T47D (cell line): ENCODE results near the gene UTS2R.

Experiments used
- DNase-seq, 2 experiments: peaks; one replicate each; pipeline versions ENCODE4 v3.0.0 to v3.0.0-alpha.2; 2011 to 2012; ENCODE audit warnings: low read depth in 1 of 2, low spot score in 1 of 2
- JUND ChIP-seq: IDR thresholded peaks from 2 replicates; pipeline ENCODE4 v1.6.1; 2012; ENCODE audit warnings: low read depth
- in situ Hi-C: cut with HindIII; loops from 2 replicates; pipeline ENCODE4 v1.10.0; 2016; ENCODE audit warnings: low sequenced_read_pairs, low pct_unique_long_range_greater_than_20kb

Gene UTS2R

DNA sequence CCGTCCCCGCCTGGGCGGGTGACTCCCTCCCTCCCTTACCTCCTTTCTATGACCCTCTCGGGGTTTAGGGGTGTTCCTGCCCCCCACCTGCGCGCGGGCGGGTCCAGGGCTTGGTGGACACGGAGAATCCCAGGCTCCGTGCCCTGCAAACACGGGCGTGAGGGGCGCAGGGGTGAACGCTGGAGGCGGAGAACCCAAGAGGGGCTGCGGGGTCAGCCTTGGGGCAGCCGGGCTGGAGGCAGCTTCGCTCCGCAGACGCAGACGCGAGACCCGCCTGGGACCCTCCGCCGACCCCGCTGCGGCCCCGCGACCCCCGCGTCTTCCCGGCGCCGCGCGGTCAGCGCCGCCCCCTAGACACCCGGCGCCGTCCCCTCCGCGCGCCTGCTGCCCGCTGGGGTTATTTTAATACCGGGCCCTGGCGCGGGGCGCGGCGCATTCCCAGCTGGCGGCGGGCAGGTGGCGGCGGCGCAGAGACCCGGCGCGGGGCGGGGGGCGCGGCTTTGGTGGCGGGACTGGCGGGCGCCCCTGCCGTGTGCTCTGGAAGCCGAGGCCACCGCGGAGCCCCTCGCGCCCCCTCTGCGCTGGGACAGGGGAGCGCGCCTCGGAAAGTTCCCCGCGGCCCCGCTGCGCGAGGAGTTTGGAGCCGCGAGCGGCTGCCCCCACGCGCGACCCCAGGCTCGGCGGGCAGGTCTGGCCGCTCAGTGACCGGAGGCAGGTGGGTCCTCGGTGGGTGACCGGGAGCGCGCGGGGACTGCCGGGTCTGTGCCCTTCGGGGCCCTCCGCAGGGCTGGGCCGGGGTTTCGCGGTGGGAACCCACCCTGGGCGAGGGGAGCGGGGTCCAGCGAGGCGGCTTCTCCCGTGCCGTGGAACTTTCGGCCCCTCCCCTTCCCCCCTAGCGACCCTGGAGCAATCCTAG is at the start of gene UTS2R:
Gene UTS2R, plus strand, starts transcription at position 433 of the 916 bp plus-strand sequence. CDS start 2,560 bp downstream, outside the sequence.
- TF ChIP-seq JUND = no peak
- no peak for DNase-seq
- in situ Hi-C loops = no loop called here

- TF ChIP-seq JUND = no peak
- in situ Hi-C loops = no loop called here
- no peak for DNase-seq
These were observed 49.6 kb upstream of the UTS2R start for GRCh38 chr17:82321947-82322466.

- no peak for TF ChIP-seq JUND
- no peak for DNase-seq
- in situ Hi-C loops = no loop called here
These were observed 48.8 kb upstream of the UTS2R start for GRCh38 chr17:82322526-82323453.

DNA sequence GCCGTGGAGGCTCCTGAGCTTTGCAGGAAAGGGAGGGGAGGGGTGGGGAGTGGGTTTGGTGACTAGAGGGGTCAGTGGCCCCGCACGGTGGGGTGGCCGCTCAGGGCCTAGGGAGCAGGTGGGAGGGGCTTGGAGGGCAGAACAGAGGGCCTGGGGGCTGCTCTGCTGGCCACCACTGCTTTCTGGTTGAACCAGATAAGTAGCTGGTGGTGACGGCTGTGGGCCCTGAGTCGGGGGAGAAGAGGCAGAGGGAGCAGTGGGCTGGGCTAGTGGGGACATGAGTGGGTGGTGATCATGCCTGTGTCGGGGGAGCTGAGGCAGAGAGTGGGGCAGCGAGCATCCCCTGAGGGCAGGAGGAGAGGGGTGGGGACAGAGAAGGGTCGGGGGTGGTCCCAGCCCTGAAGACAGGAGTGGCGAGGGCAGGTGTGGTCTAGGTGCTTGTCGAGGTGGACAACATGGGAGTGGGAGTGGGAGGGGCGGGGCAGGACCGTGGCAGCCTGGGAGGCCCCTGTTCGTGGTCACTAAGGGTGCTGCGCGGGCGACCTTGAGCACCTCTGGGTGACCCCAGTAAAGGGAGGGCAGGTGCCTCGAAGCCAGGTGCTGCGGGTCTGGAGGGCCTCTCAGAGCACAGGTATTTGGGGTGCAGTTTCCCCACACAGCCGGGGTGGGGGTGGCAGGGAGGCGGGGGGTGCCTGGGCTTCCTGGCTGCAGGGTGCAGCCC is 47.9 kb upstream of the UTS2R start:
- in situ Hi-C loops = no loop called here
- DNase-seq = no peak
- no peak for TF ChIP-seq JUND

DNA sequence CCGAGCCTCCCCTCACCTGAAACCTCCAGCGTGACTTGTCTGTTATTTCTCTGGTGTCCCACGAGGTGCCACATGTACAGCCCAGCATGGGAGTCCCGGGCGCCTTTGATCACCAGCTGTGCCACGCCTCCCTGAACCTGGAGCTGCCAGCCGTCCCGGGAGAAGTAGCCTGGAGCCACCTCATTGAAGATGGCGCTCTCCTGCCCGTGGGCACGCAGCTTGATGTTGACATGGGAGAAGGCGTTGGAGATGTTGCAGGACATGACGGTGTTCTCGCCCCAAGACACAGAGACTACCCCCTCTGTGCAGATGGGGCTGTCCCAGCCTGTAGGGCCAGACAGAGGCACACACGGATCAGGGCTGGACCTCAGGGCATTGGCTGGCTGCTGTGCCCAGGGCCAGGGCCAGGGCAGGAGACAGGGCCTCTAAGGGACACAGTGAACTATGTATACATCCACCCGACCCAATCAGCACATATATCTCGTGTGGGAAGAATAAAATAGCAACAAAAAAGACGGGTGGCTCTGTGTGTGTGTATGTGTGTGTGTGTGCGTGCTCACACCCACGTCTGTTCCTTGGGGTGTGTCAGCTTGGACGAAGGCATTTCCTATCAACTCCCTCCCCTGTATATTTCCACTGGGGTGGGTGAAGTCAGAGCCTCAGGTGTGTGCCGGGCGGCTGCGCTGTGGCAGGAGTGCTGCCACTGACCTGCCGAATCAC is 46.8 kb upstream of the UTS2R start:
- no peak for DNase-seq
- in situ Hi-C loops = no loop called here
- TF ChIP-seq JUND = no peak

DNA sequence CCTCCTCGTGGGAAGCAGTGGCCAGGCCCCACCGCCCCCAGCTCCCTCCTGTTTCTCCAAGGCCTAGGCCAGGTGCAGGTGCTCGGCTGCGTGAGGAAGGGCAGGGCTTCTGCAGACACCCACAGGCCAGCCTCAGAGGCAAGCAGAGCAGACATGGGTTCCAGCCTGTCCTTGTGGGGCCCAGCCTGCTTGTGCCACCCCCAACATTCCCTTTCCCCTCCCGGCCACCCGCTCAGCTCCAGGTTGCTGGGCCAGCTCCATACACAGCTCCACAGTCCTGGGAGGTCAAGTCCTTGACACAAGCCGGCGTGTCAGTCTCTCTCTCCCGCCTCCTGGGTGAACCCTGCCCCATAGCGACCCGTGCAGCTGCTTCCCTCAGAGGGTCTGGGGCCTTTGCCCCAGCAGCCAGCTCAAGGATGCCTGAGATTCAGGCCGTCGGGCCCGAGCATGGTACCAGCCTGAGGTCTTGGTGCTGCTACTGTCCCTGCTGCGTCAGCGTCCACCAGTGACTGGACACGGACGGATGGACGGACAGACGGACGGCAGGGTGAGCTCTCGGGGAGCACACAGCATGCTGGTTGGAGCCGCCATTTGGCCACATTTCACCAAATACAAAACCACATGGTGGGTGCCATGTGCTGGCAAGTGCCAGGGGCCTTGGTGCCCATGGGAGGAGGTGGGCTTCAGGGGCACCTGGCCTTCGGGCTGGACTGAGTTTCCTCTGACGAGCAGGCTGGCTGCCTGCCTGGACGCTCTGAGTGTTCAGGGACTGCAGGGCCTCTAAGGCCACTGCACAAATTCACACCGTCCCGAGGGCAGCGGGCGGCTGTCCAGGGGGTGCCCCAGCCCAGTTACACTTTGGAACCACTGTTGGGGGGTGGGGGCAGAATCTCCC is 46.0 kb upstream of the UTS2R start:
- no peak for DNase-seq
- in situ Hi-C loops = no loop called here

GRCh38 chr17:82327289-82327688 is 44.3 kb upstream of the UTS2R start:
- no peak for TF ChIP-seq JUND
- no peak for DNase-seq
- in situ Hi-C loops = no loop called here

More for the DNA sequence above, 46.0 kb upstream of the UTS2R start:
- TF ChIP-seq JUND = no peak

DNA sequence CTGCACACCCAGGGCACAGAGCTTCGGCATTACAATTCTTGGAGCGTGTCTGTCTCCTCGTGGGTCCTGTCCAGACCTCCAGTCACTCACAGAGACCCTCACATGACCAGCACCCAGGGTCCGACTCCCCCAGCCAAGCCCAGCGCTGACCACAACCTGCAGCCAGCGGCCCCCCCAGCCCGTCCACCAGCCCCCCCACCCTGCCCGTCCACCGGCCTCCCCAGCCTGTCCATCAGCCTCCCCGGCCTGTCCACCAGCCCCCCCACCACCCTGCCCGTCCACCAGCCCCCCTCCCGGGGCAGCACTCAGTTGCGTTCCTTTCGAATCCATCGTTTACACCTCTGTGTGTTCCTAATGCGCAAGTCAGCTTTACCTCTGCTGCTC is 43.8 kb upstream of the UTS2R start:
- no peak for DNase-seq
- TF ChIP-seq JUND = no peak
- in situ Hi-C loops = no loop called here

GRCh38 chr17:82328141-82328993 is 43.2 kb upstream of the UTS2R start:
- in situ Hi-C loops = no loop called here
- no peak for DNase-seq
- no peak for TF ChIP-seq JUND

- no peak for DNase-seq
- TF ChIP-seq JUND = no peak
- in situ Hi-C loops = no loop called here
These were observed 42.5 kb upstream of the UTS2R start for GRCh38 chr17:82328994-82329507.
